ENCODE results near the gene VSTM2L. TPM values are rescaled to one million over a fixed set of nuclear protein-coding genes. Genes with fewer than 3 reads are reported as not detected.

The VSTM2L gene
- total RNA-seq, 2 experiments from 2014 or later = not detected

- ChIA-PET POLR2A (no interaction called here), CTCF (interaction anchor here (0.9 kb wide), 1 partner anchor 429 kb away, joined by 4 read pairs; no protein-coding TSS in a partner anchor)
Measured at GRCh38 chr20:37994512-37994911, 91.6 kb downstream of the VSTM2L start.

Other genes with a start within 250 kb of the VSTM2L start
- gene CTNNBL1, start 209.1 kb upstream of the VSTM2L start, total RNA-seq = 10 to 100 TPM; 97.6 to 97.8 TPM
- 10 to 100 TPM; 43.2 to 43.8 TPM for gene TTI1, start 130.3 kb downstream of the VSTM2L start, total RNA-seq
- 10 to 100 TPM; 36.5 to 38.8 TPM for gene RPRD1B, start 130.6 kb downstream of the VSTM2L start, total RNA-seq

Data from activated CD8-positive, alpha-beta memory T cell treated with anti-CD3 and anti-CD28 coated beads for 36 hours (primary cell).